ENCODE results near the gene PPP4R1. TPM values are rescaled to one million over a fixed set of nuclear protein-coding genes. Genes with fewer than 3 reads are reported as not detected.

The PPP4R1 gene
- total RNA-seq, 4 donors from 2014 or later, result 61.7 to 96.0 (median 79.2) TPM

- no peak for TF ChIP-seq CTCF (IDR thresholded peaks at IDR 0.05; ENCODE audit: low read depth)
Measured at GRCh38 chr18:9653390-9653789, 39.0 kb upstream of the PPP4R1 start.

- TF ChIP-seq CTCF (IDR thresholded peaks at IDR 0.05; ENCODE audit: low read depth), result no peak
Measured at GRCh38 chr18:9649164-9649540, 34.8 kb upstream of the PPP4R1 start.

GRCh38 chr18:9648431-9649163, 34.2 kb upstream of the PPP4R1 start:
- TF ChIP-seq CTCF (IDR thresholded peaks at IDR 0.05; ENCODE audit: low read depth), result no peak

GRCh38 chr18:9647496-9648323, 33.4 kb upstream of the PPP4R1 start:
- no peak for TF ChIP-seq CTCF (IDR thresholded peaks at IDR 0.05; ENCODE audit: low read depth)

- no peak for TF ChIP-seq CTCF (IDR thresholded peaks at IDR 0.05; ENCODE audit: low read depth)
Measured at GRCh38 chr18:9643549-9643948, 29.2 kb upstream of the PPP4R1 start.

- no peak for TF ChIP-seq CTCF (IDR thresholded peaks at IDR 0.05; ENCODE audit: low read depth)
Measured at GRCh38 chr18:9642799-9643462, 28.6 kb upstream of the PPP4R1 start.

GRCh38 chr18:9638886-9639285, 24.5 kb upstream of the PPP4R1 start:
- no peak for TF ChIP-seq CTCF (IDR thresholded peaks at IDR 0.05; ENCODE audit: low read depth)

Measured in subcutaneous adipose tissue (tissue), 4 donors.